ENCODE measurements around the gene ZNF837. TPM values are rescaled to one million over a fixed set of nuclear protein-coding genes. Genes with fewer than 3 reads are reported as not detected.

The ZNF837 gene
- total RNA-seq, 2 experiments from 2014 or later, result 0.71 to 1.0 TPM

DNA sequence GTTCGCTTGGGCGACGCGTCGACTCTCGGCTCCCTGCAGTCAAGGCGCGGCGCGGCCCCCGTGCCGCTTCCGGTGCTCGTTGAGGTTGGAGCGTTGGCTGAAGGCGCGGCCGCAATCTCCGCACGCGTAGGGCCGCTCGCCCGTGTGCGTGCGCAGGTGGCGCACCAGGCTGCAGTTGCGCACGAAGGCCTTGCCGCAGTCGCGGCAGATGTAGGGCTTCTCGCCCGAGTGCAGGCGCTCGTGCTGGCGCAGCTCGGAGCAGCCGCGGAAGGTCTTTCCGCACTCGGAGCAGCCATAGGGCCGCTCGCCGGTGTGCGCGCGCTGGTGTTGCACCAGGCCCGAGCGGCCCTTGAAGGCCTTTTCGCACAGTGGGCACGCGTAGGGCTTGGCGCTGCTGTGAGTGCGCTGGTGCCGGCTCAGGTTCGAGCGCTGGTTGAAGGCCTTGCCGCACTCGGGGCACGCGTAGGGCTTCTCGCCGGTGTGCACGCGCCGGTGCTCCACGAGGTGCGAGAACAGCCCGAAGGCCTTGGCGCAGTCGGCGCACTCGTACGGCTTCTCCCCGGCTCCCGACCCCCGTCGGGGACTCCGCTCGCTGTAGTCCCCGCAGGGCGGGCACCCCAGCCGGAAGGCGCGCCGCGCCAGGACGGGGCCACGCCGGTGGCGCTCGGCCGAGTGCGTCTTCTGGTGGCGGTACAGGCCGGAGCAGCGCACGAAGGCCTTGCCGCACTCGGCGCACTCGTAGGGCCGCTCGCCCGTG is 13.0 kb downstream of the ZNF837 start:
- H3K36me3 Mint-ChIP-seq (ENCODE audit: low read depth), result peaks cover under 1% of the 10 kb centered on the region
- ChIA-PET POLR2A (no interaction called here), CTCF (no interaction called here)
- TF ChIP-seq CTCF (IDR thresholded peaks at IDR 0.05), result no peak
- peaks cover 1% of the 10 kb centered on the region for H3K4me1 Mint-ChIP-seq (ENCODE audit: low read depth)
- H3K9me3 Mint-ChIP-seq, result no peaks in the 10 kb centered on the region
- Histone ChIP-seq H3K27me3 (ENCODE audit: control insufficient read depth in 1 of 2, insufficient read depth in 2 of 2, low read length in 2 of 2) (no peaks in the 10 kb centered on the region), H3K4me1 (ENCODE audit: insufficient read depth, low read length) (peaks cover 7% of the 10 kb centered on the region), H3K36me3 (ENCODE audit: insufficient read depth, low read length) (no peaks in the 10 kb centered on the region), H3K4me3 (ENCODE audit: low read length) (no peak overlapping the region), H3K27ac (ENCODE audit: low read depth in 1 of 2, low read length in 2 of 2) (no peak overlapping the region), H3K9me3 (ENCODE audit: control insufficient read depth in 1 of 2, insufficient read depth in 1 of 2, low read length in 2 of 2) (no peaks in the 10 kb centered on the region)
- H3K27ac Mint-ChIP-seq, result no peak overlapping the region
- DNase-seq, result peak in 1 of 14 experiments; percentile 20
- H3K4me3 Mint-ChIP-seq, result no peak overlapping the region
- no peak for ATAC-seq (ENCODE audit: poor library complexity)
- no peaks in the 10 kb centered on the region for H3K27me3 Mint-ChIP-seq
- intact Hi-C loops (cut with DNase I, micrococcal nuclease), result no loop called here

GRCh38 chr19:58366585-58367430 is 14.0 kb downstream of the ZNF837 start:
- Mint-ChIP-seq H3K27me3 (no peaks in the 10 kb centered on the region), H3K36me3 (ENCODE audit: low read depth) (peaks cover 4% of the 10 kb centered on the region), H3K27ac (no peak overlapping the region), H3K4me3 (peak overlapping the region; percentile 34), H3K4me1 (ENCODE audit: low read depth) (peaks cover 10% of the 10 kb centered on the region), H3K9me3 (no peaks in the 10 kb centered on the region)
- ChIA-PET POLR2A (no interaction called here), CTCF (no interaction called here)
- H3K4me3 ChIP-seq (ENCODE audit: low read length), result no peak overlapping the region
- H3K4me1 ChIP-seq (ENCODE audit: insufficient read depth, low read length), result peaks cover 14% of the 10 kb centered on the region
- no peaks in the 10 kb centered on the region for H3K27me3 ChIP-seq (ENCODE audit: control insufficient read depth in 1 of 2, insufficient read depth in 2 of 2, low read length in 2 of 2)
- no peak for TF ChIP-seq CTCF (IDR thresholded peaks at IDR 0.05)
- no peak for ATAC-seq (ENCODE audit: poor library complexity)
- no peaks in the 10 kb centered on the region for H3K9me3 ChIP-seq (ENCODE audit: control insufficient read depth in 1 of 2, insufficient read depth in 1 of 2, low read length in 2 of 2)
- no peak overlapping the region for H3K27ac ChIP-seq (ENCODE audit: low read depth in 1 of 2, low read length in 2 of 2)
- no peaks in the 10 kb centered on the region for H3K36me3 ChIP-seq (ENCODE audit: insufficient read depth, low read length)
- intact Hi-C loops (cut with DNase I, micrococcal nuclease), result no loop called here
- peak in 1 of 14 experiments; percentile 17 for DNase-seq

DNA sequence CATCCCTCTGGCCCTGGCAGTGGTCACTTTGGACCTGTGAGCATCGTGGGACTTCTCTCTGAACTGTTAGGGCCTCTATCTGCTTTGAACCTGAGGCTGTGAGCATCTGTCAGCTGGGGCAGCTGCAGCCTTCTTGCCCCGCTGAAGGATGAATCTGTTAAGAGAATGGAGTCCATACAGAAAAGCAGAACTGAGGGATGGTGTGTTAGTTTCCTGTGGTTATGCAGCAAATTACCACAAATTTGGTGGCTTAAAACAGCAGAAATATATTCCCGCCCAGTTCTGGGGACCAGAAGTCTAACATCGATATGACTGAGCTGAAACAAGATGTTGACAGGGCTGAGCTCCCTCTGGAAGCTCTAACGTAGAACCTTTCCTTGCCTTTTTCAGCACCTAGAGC is 16.7 kb downstream of the ZNF837 start:
- Mint-ChIP-seq H3K4me3 (no peak overlapping the region), H3K9me3 (no peaks in the 10 kb centered on the region), H3K4me1 (ENCODE audit: low read depth) (peaks cover 12% of the 10 kb centered on the region), H3K27ac (no peak overlapping the region), H3K36me3 (ENCODE audit: low read depth) (peaks cover 4% of the 10 kb centered on the region), H3K27me3 (no peaks in the 10 kb centered on the region)
- no peaks in the 10 kb centered on the region for H3K27me3 ChIP-seq (ENCODE audit: control insufficient read depth in 1 of 2, insufficient read depth in 2 of 2, low read length in 2 of 2)
- intact Hi-C loops (cut with DNase I, micrococcal nuclease), result no loop called here
- CTCF ChIA-PET, result interaction anchor here (0.7 kb wide), 1 partner anchor 209 kb away, joined by 3 read pairs; no protein-coding TSS in a partner anchor
- peak in 1 of 14 experiments; percentile 15 for DNase-seq
- peaks cover 16% of the 10 kb centered on the region for H3K4me1 ChIP-seq (ENCODE audit: insufficient read depth, low read length)
- TF ChIP-seq CTCF (IDR thresholded peaks at IDR 0.05), result no peak
- H3K4me3 ChIP-seq (ENCODE audit: low read length), result no peak overlapping the region
- H3K36me3 ChIP-seq (ENCODE audit: insufficient read depth, low read length), result no peaks in the 10 kb centered on the region
- no peak for ATAC-seq (ENCODE audit: poor library complexity)
- H3K9me3 ChIP-seq (ENCODE audit: control insufficient read depth in 1 of 2, insufficient read depth in 1 of 2, low read length in 2 of 2), result no peaks in the 10 kb centered on the region
- H3K27ac ChIP-seq (ENCODE audit: low read depth in 1 of 2, low read length in 2 of 2), result no peak overlapping the region
- POLR2A ChIA-PET, result interaction anchor here (1.1 to 2.5 kb wide), 3 partner anchors 38 to 199 kb away, joined by 4 to 16 read pairs (median 8); partner anchors contain the start of genes ZNF132 and ZSCAN22

Data from CD4-positive, alpha-beta T cell (primary cell).